Measurements from ENCODE around the gene SLC29A1. TPM values are rescaled to one million over a fixed set of nuclear protein-coding genes. Genes with fewer than 3 reads are reported as not detected.
A peak's percentile ranks its signal among the peaks of the same experiment; 100 is the strongest.

SLC29A1 gene
- total RNA-seq, 1 donor from 2014 or later = 36.1 TPM

DNA sequence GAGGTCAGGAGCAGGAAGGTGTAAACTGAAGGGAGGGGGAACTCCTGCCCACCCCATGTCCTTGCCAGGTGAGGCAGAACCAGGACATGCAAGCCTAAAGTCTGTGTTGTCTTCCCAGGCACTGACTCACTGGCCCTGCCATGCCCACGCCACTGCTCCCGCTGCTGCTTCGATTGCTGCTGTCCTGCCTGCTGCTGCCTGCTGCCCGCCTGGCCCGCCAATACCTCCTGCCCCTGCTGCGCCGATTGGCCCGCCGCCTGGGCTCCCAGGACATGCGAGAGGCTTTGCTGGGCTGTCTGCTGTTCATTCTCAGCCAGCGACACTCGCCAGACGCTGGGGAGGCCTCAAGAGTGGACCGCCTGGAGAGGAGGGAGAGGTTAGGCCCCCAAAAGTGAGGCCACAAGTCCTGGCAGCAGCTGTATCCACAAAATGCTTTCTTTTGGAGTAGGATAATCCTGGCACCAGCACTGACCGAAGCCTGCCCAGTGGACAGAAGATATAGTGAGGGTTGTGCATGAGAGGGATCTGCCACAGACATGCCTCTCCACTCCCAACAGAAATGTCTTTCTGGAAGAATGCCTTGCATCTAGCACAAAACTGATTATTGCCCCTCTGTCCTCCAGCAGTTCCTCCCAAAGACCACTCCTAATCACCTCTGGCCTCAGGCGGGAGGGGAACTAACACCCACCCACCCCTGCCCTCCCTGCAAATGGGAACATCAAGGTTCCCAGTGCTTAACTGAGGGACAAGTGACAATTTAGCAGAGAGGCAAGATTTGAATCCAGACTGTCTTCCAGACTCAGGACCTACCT, 5.9 kb upstream of the SLC29A1 start:
- TF ChIP-seq, protein P1, sequence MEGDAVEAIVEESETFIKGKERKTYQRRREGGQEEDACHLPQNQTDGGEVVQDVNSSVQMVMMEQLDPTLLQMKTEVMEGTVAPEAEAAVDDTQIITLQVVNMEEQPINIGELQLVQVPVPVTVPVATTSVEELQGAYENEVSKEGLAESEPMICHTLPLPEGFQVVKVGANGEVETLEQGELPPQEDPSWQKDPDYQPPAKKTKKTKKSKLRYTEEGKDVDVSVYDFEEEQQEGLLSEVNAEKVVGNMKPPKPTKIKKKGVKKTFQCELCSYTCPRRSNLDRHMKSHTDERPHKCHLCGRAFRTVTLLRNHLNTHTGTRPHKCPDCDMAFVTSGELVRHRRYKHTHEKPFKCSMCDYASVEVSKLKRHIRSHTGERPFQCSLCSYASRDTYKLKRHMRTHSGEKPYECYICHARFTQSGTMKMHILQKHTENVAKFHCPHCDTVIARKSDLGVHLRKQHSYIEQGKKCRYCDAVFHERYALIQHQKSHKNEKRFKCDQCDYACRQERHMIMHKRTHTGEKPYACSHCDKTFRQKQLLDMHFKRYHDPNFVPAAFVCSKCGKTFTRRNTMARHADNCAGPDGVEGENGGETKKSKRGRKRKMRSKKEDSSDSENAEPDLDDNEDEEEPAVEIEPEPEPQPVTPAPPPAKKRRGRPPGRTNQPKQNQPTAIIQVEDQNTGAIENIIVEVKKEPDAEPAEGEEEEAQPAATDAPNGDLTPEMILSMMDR (IDR thresholded peaks at IDR 0.05; ENCODE audit: insufficient read depth, low read length, poor library complexity, severe bottlenecking) = no peak
- no peak for DNase-seq (ENCODE audit: low read depth)
- Histone ChIP-seq H3K36me3 (ENCODE audit: control insufficient read depth, insufficient read depth, low read length) (no peaks in the 10 kb centered on the region), H3K27me3 (ENCODE audit: control insufficient read depth, insufficient read depth, low read length) (no peaks in the 10 kb centered on the region), H3K4me3 (ENCODE audit: low read depth, low read length) (no peak overlapping the region)

DNA sequence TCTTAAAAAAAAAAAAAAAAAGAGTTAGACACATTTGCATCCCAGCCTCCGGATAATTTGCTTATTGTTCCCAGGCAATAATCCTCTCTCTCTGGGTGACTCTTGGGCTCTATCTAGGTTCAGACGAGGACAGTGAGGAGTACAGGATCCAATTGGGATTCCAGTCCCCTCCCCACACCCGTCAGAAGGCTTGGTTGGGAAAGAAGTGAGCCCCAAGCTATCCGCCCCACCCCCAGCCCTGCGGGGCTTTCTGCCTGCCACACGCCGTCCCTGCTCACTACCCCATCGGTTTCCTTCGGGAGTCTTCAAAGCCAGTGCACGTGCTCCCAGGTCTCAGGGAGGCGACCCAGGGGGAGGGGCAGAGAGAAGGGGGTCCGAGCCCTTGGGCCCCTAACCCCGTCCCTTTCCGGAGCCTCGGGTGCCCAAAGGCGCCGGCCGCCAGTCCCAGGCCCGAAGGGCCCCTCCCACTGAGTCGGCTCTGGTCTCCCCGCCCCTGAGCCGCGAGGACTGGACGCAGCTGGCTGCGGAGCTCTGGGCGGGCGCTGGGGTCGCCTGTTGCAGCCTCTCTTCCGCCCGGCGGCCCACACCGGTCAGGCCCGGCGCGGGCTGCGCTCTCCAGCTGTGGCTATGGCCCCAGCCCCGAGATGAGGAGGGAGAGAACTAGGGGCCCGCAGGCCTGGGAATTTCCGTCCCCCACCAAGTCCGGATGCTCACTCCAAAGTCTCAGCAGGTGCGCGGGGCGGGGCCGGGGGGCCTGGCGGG, 4.2 kb upstream of the SLC29A1 start:
- no peak for DNase-seq (ENCODE audit: low read depth)
- Histone ChIP-seq H3K27me3 (ENCODE audit: control insufficient read depth, insufficient read depth, low read length) (no peaks in the 10 kb centered on the region), H3K36me3 (ENCODE audit: control insufficient read depth, insufficient read depth, low read length) (no peaks in the 10 kb centered on the region), H3K4me3 (ENCODE audit: low read depth, low read length) (peak overlapping the region; percentile 44)
- TF ChIP-seq, protein P1 (IDR thresholded peaks at IDR 0.05; ENCODE audit: insufficient read depth, low read length, poor library complexity, severe bottlenecking) = no peak

DNA sequence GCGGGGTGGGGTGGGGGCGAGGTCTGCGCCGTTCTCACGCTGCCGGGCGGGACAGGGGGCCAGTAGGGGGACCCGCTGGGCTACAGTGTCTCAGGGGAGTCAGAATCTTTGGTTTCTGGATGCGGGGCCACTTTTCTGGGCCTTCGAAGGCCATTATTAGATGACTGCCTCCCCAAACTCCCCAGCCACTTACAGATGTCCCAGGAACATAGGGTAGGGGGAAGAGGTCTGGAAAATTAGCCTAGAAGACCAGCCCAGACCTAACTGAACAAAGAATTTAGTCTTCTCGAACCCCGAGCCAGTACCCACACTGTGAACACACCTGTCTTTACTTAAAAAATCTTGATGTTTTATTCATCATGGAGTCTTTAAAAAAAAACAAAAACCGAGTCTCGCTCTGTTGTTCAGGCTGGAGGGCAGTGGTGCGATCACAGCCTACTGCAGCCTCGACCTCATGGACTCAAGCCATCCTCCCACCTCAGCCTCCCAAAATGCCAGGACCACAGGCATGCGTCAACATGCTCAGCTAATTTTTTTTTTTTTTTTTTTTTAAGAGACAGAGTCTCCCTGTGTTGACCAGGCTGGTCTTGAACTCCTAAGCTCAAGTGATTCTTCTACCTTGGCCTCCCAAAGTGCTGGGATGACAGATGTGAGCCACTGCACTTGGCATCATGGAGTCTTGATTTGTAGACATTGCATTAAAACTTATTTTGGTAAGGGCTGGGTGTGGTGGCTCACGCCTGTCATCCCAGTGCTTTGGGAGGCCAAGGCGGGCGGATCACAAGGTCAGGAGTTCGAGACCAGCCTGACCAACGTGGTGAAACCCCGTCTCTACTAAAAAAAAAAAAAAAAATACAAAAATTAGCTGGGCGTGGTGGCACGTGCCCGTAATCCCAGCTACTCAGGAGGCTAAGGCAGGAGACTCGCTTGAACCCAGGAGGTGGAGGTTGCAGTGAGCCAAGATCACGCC, 3.3 kb upstream of the SLC29A1 start:
- Histone ChIP-seq H3K36me3 (ENCODE audit: control insufficient read depth, insufficient read depth, low read length) (no peaks in the 10 kb centered on the region), H3K27me3 (ENCODE audit: control insufficient read depth, insufficient read depth, low read length) (no peaks in the 10 kb centered on the region), H3K4me3 (ENCODE audit: low read depth, low read length) (peak overlapping the region; percentile 44)
- TF ChIP-seq, protein P1 (IDR thresholded peaks at IDR 0.05; ENCODE audit: insufficient read depth, low read length, poor library complexity, severe bottlenecking) = no peak
- no peak for DNase-seq (ENCODE audit: low read depth)

DNA sequence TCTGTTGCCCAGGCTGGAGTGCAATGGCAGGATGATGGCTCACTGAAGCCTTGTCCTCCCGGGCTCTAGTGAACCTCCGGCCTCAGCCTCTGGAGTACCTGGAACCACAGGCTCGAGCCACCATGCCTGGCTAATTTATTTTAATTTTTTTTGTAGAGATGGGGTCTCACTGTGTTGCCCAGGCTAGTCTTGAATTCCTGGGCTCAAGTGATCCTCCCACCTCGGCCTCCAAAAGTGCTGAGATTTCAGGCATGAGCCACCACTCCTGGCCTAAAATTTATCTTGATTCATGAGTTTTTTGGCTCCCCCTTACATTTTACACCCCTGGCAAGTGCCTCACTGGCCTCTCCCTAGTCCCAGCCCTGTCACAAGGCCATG, 2.5 kb upstream of the SLC29A1 start:
- H3K36me3 ChIP-seq (ENCODE audit: control insufficient read depth, insufficient read depth, low read length) = no peaks in the 10 kb centered on the region
- TF ChIP-seq, protein P1 (IDR thresholded peaks at IDR 0.05; ENCODE audit: insufficient read depth, low read length, poor library complexity, severe bottlenecking) = no peak
- no peaks in the 10 kb centered on the region for H3K27me3 ChIP-seq (ENCODE audit: control insufficient read depth, insufficient read depth, low read length)
- DNase-seq (ENCODE audit: low read depth) = no peak
- H3K4me3 ChIP-seq (ENCODE audit: low read depth, low read length) = no peak overlapping the region

DNA sequence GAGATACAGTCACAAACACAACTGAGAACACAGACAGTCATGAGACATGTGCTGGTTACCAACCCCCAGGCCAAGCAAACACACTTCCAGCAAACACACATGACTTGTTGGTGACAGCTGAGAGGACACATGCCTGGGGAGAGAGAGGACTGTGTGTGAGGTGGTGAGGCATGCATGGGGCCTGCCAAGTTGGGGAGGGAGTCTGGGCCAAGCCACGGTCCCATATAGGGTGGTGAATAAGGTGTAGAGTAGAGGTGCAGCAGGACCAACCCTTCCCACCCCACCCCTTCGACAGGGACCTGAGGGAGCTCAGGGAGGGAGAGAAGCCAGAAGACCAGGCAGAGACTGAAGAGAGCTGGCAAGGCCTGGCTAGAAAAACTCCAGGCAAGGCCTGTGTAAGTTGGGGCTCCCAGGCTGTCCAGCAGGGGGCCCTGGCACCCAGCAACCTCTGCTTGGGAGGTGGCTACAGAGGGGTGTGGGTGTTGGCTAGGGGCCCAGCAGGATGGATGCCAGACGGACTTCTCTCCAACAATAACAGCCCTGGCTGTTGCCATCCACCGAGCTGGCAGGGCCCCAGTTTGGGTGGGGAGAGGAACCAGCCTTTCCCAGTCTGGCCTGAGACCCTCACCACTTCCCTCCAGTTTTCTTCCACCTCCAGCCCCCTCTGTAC, 2.0 kb upstream of the SLC29A1 start:
- H3K36me3 ChIP-seq (ENCODE audit: control insufficient read depth, insufficient read depth, low read length) = no peaks in the 10 kb centered on the region
- TF ChIP-seq, protein P1 (IDR thresholded peaks at IDR 0.05; ENCODE audit: insufficient read depth, low read length, poor library complexity, severe bottlenecking) = peak; percentile 93
- H3K27me3 ChIP-seq (ENCODE audit: control insufficient read depth, insufficient read depth, low read length) = no peaks in the 10 kb centered on the region
- H3K4me3 ChIP-seq (ENCODE audit: low read depth, low read length) = no peak overlapping the region
- peak; percentile 64 for DNase-seq (ENCODE audit: low read depth)
